Gastrocnemius medialis (tissue), 4 donors: ENCODE measurements around the gene HOXA9. TPM values are rescaled to one million over a fixed set of nuclear protein-coding genes. Genes with fewer than 3 reads are reported as not detected.
A peak's percentile ranks its signal among the peaks of the same experiment; 100 is the strongest.

Experiments used
- ATAC-seq, 2 donors: fragments of 150-250 bp; one replicate each; pipeline ENCODE4 v1.9.1; 2016
- DNase-seq, 2 donors: peaks; one replicate each; pipeline ENCODE4 v3.0.0-alpha.2; 2019
- H3K27ac ChIP-seq, 4 donors: fragments of 200-600 bp; sonication (generic); 1 replicate in 1 of 4; 2 replicates in 3 of 4; pipeline ENCODE4 v1.5.1; 2016 to 2018; ENCODE audit warnings: mild to moderate bottlenecking in 2 of 4, moderate library complexity in 1 of 4
- H3K27me3 ChIP-seq, 3 donors: fragments of 200-600 bp; sonication (generic) in 2 of 3; 1 replicate in 1 of 3; 2 replicates in 2 of 3; pipeline versions ENCODE4 v1.5.1 to v1.6.0; 2016 to 2019; ENCODE audit warnings: mild to moderate bottlenecking in 1 of 3, moderate library complexity in 1 of 3
- H3K36me3 ChIP-seq, 2 donors: fragments of 200-600 bp; sonication (generic) in 1 of 2; one replicate each; pipeline ENCODE4 v1.5.1; 2017 to 2018
- H3K4me1 ChIP-seq, 2 donors: fragments of 200-600 bp; sonication (generic) in 1 of 2; one replicate each; pipeline ENCODE4 v1.5.1; 2016 to 2017; ENCODE audit warnings: mild to moderate bottlenecking in 2 of 2
- H3K4me3 ChIP-seq, 4 donors: fragments of 200-600 bp; sonication (generic) in 3 of 4; 1 replicate in 1 of 4; 2 replicates in 3 of 4; pipeline ENCODE4 v1.5.1; 2016 to 2019; ENCODE audit warnings: mild to moderate bottlenecking in 2 of 4
- H3K9me3 ChIP-seq, 3 donors: fragments of 200-600 bp; sonication (generic) in 2 of 3; 1 replicate in 1 of 3; 2 replicates in 2 of 3; pipeline ENCODE4 v1.5.1; 2016 to 2019
- CTCF ChIP-seq, 5 experiments: fragments of 450-650 bp in 3 of 5; fragments of 200-600 bp in 2 of 5; sonication (generic) in 2 of 5; IDR thresholded peaks in 4 of 5; conservative IDR thresholded peaks in 1 of 5; 1 replicate in 4 of 5; 2 replicates in 1 of 5; pipeline ENCODE4 v1.5.1; 2016 to 2019; ENCODE audit warnings: antibody characterized with exemption in 5 of 5, mild to moderate bottlenecking in 3 of 5, moderate library complexity in 3 of 5
- POLR2A ChIP-seq, 2 donors: fragments of 450-650 bp; IDR thresholded peaks; one replicate each; pipeline ENCODE4 v1.6.1; 2017; ENCODE audit warnings: antibody characterized with exemption in 2 of 2, mild to moderate bottlenecking in 2 of 2, moderate library complexity in 2 of 2
- in situ Hi-C, 4 donors: fragments of 200-750 bp; cut with MboI; loops; one replicate each; pipeline versions ENCODE4 v1.15.0 to v1.8.0; 2017; ENCODE audit warnings: low sequenced_read_pairs in 4 of 4
- intact Hi-C: fragments of 100-400 bp; cut with DNase I; formaldehyde crosslinking; loops from one replicate; pipeline ENCODE4 v1.15.1; 2023; ENCODE audit warnings: low total_unique reads
- total RNA-seq, 4 donors: library from RNA; depleted of rRNA; stranded (reverse); fragments of >200 nt; gene quantifications; one replicate each; pipeline versions ENCODE4 v1.1.0 to v1.2.3, GENCODE V29; 2016

HOXA9 gene
- total RNA-seq, 4 donors from 2014 or later = 18.9 to 30.3 (median 19.5) TPM

- peak; percentile 1 to 32 for DNase-seq
- peak overlapping the region; percentile 61 to 92 (median 70) for H3K4me3 ChIP-seq
- no peaks in the 10 kb centered on the region for H3K36me3 ChIP-seq
- TF ChIP-seq POLR2A (IDR thresholded peaks at IDR 0.05) = no peak
- TF ChIP-seq CTCF (IDR thresholded peaks at IDR 0.05 in 4 of 5, conservative IDR thresholded peaks at IDR 0.05 in 1 of 5) = no peak
- no peaks in the 10 kb centered on the region for H3K9me3 ChIP-seq
- H3K4me1 ChIP-seq = peaks cover 28 to 40% of the 10 kb centered on the region in 2 donors
- intact Hi-C loops = loop anchor here (10.0 kb wide), 1 partner anchor 1442 kb away; no protein-coding TSS in a partner anchor
- in situ Hi-C loops = loop anchor here in 3 of 4 donors (10.0 to 25.0 kb wide), 5 partner anchors 904 to 1421 kb away; partner anchors contain the start of gene CREB5 (in 1 of the 3)
- ATAC-seq = no peak
- peaks cover 0 to 8% (median 3%) of the 10 kb centered on the region in 3 donors for H3K27me3 ChIP-seq
- H3K27ac ChIP-seq = peak overlapping the region; percentile 90 to 99 (median 95)
Measured at GRCh38 chr7:27182861-27183681, 17.7 kb upstream of the HOXA9 start.

- Histone ChIP-seq H3K4me3 (peak overlapping the region in 2 of 4 donors; percentile 67 to 73), H3K9me3 (no peaks in the 10 kb centered on the region), H3K4me1 (peaks cover 33 to 47% of the 10 kb centered on the region in 2 donors), H3K36me3 (no peaks in the 10 kb centered on the region), H3K27me3 (peaks cover 0 to 8% (median 3%) of the 10 kb centered on the region in 3 donors), H3K27ac (peak overlapping the region; percentile 90 to 99 (median 95))
- TF ChIP-seq CTCF (IDR thresholded peaks at IDR 0.05 in 4 of 5, conservative IDR thresholded peaks at IDR 0.05 in 1 of 5) (no peak), POLR2A (IDR thresholded peaks at IDR 0.05) (no peak)
- in situ Hi-C loops = loop anchor here in 3 of 4 donors (10.0 to 25.0 kb wide), 5 partner anchors 905 to 1420 kb away; partner anchors contain the start of gene CREB5 (in 1 of the 3)
- ATAC-seq (no peak), DNase-seq (peak; percentile 1 to 20)
- intact Hi-C loops = loop anchor here (10.0 kb wide), 1 partner anchor 1442 kb away; no protein-coding TSS in a partner anchor
Measured at GRCh38 chr7:27182285-27182841, 17.0 kb upstream of the HOXA9 start.

- peak overlapping the region; percentile 90 to 99 (median 95) for H3K27ac ChIP-seq
- no peaks in the 10 kb centered on the region for H3K36me3 ChIP-seq
- H3K9me3 ChIP-seq = no peaks in the 10 kb centered on the region
- no peak for ATAC-seq
- H3K27me3 ChIP-seq = peaks cover 0 to 8% (median 3%) of the 10 kb centered on the region in 3 donors
- peak; percentile 2 to 12 for DNase-seq
- no peak for TF ChIP-seq POLR2A (IDR thresholded peaks at IDR 0.05)
- TF ChIP-seq CTCF (IDR thresholded peaks at IDR 0.05 in 4 of 5, conservative IDR thresholded peaks at IDR 0.05 in 1 of 5) = no peak
- in situ Hi-C loops = loop anchor here in 3 of 4 donors (10.0 to 25.0 kb wide), 5 partner anchors 905 to 1420 kb away; partner anchors contain the start of gene CREB5 (in 1 of the 3)
- peaks cover 35 to 51% of the 10 kb centered on the region in 2 donors for H3K4me1 ChIP-seq
- intact Hi-C loops = loop anchor here (10.0 kb wide), 1 partner anchor 1443 kb away; no protein-coding TSS in a partner anchor
- H3K4me3 ChIP-seq = no peak overlapping the region
Measured at GRCh38 chr7:27181795-27182275, 16.5 kb upstream of the HOXA9 start.
